HG02885 (cell line): ENCODE results near the gene TRAPPC11.

ENCODE experiments used
- ATAC-seq: cut with Tn5 transposase; IDR thresholded peaks from one replicate; pipeline ENCODE4 v1.9.1; 2021; ENCODE audit warnings: mild to moderate bottlenecking; ENCODE audit not compliant: unreplicated experiment, poor library complexity

TRAPPC11 gene

DNA sequence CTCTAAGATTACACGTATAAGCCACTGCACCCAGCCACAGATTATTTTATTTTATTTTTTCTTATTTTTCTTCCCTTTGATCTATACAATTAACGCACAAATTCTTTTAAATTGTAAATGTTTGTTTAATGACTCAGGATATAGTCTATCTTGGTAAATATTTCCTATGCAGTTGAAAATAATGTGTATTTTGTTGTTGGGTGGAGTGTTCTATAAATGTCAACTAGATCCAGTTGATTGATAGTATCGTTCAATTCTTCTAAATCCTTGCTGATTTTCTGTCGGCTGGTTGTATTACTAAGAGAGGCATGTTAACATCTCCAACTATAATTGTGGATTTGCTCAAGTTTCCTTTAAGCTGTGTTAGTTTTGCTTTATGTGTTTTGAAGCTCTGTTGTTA, 92.0 kb downstream of the TRAPPC11 start:
- no peak for ATAC-seq

DNA sequence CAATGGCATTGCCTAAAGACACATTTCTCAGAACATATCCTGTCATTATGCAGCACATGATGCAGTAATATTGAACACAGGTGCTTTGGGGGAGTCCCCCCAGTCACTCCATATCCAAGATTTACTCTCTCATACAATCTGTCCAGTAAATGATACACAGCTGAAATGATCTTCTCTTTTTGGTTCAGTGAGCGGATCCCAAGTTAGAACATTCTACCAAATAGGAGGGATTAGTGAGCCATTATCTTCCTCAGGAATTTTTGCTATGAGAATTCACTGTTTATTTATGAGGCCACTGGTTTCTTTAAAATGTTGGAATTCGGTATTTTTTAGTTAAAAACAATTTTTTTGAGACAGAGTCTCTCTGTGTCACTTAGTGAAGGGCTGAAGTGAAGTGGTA, 96.5 kb downstream of the TRAPPC11 start:
- ATAC-seq = no peak

DNA sequence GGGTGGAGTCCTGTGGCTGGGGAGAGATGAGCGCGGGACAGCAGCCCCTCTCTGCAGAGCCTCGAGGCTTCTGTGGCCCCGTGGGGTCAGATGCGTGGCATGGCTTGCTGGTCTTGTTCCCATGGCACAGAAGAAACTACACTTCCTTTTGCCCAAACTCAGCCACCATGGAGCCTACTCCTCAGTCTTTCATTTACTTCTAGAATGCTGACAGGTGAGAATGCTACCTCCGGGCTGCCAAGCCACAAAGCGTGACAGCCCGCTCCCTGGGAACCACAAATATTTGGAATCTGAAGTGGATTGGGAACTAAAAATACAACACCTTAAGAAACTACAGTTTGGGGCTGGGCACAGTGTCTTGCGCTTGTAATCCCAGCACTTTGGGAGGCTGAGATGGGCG, 98.0 kb downstream of the TRAPPC11 start:
- no peak for ATAC-seq

DNA sequence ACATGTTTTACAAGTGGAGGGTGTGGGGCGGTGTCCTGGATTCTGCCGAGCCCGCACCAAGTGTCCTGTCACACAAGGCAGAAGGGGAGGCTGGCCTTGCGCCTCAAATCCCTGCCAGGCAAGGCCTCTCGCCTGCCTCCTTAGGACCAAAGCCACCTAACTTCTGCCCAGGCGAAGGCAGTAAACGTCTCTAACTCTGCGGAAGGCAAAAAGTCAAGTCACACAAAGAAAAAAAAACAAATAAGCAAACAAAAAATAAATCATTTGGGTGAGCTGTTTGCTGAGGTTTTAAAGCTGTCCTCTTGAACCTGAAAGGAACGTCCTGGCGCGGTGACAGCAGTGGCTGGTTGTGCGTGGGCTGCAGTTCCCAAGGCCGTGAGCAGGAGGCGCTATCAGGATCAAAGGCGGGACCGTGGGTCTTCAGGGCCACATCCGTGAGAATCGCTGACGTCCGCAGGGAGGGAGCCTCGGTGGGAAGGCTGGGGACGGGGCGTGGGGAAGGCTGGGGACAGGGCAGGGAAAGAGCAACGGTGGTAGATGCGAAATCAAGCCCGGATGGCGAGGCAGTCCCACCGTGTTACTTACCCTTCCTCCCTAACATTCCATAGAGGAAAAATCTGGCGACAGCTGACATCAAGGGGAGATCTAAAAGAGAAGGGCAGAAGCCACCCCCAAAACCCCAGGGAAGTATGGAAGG, 99.1 kb downstream of the TRAPPC11 start:
- no peak for ATAC-seq

DNA sequence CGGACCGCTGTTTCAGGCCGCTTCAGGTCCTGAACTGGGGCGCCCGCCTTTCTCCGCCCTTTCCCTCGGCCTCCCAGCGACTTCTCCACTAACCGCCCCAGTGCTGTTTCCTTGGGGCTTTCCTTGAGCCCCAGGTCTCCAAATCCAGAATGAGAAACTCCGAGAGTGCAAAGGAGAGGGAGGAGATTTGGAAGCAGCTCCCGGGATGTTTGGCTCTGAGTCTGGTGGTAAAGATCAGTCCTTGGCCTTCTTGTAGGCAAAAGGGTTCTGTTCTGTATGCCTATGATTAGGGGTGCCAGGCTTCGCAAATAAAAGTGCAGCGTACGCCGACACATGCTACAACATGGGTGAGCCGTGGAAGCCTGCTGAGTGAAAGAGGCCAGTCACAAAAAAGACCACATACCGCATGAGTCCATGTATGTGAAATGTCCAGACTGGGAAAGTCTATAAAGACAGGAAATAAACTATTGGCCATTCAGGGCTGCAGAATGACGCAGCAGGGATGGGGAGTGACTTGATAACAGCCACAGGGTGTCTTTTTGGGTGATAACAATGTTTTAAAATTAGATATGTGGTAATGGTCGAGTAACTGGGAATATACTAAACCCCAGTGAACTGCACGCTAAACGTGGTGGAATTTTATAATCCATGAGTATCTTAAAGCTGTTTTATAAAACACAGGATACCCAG, 99.8 kb downstream of the TRAPPC11 start:
- ATAC-seq = no peak

DNA sequence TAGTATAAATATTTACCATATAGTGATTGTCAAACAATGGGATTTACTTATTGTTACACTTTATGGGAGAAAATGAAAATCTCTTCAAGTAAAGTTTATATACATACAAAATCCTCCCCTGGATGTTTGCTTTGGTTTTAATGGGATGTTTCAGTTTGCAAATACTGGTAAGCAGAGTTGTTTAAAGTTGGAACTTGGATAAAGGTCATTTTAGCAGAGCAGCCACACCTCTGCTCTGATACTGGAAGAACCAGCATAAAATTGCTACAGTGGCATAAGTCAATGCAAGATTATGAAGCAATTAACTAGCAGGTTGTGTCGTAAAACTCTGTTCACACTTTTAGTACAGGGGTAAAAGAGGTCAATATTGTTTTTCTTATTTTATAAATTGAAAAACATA, 101.2 kb downstream of the TRAPPC11 start:
- ATAC-seq = no peak
